HepG2 (cell line): ENCODE results near the gene GAL3ST2. TPM values are rescaled to one million over a fixed set of nuclear protein-coding genes. Genes with fewer than 3 reads are reported as not detected.

Experiments
- ATM ChIP-seq: fragments of 450-650 bp; IDR thresholded peaks from 2 replicates; pipeline ENCODE4 v1.7.1; 2017; ENCODE audit warnings: mild to moderate bottlenecking, borderline replicate concordance
- CHD4 ChIP-seq: fragments of 200-600 bp; sonication (generic); IDR thresholded peaks from 2 replicates; pipeline ENCODE4 v1.7.0; 2017; ENCODE audit warnings: mild to moderate bottlenecking, low read length, borderline replicate concordance
- DR1 ChIP-seq: sonication (generic); formaldehyde crosslinking; IDR thresholded peaks from 2 replicates; pipeline ENCODE4 v1.8.0; 2021; ENCODE audit warnings: mild to moderate bottlenecking, missing genetic modification reagents, inconsistent platforms
- FLYWCH1 ChIP-seq: sonication (generic); formaldehyde crosslinking; IDR thresholded peaks from 2 replicates; pipeline ENCODE4 v1.8.1; 2023; ENCODE audit warnings: mild to moderate bottlenecking, missing genetic modification reagents
- FOXK1 ChIP-seq: sonication (generic); formaldehyde crosslinking; IDR thresholded peaks from 2 replicates; pipeline ENCODE4 v1.4.0; 2020; ENCODE audit warnings: low read depth, missing genetic modification reagents, borderline replicate concordance
- GATA4 ChIP-seq: sonication (generic); IDR thresholded peaks from 2 replicates; pipeline ENCODE4 v1.6.1; 2016; ENCODE audit warnings: antibody characterized with exemption, low read depth, borderline replicate concordance
- HOXA3 ChIP-seq: sonication (generic); formaldehyde crosslinking; IDR thresholded peaks from 2 replicates; pipeline ENCODE4 v1.5.0; 2020; ENCODE audit warnings: missing genetic modification reagents
- IKZF1 ChIP-seq: fragments of 450-650 bp; IDR thresholded peaks from 2 replicates; pipeline ENCODE4 v1.7.1; 2016
- NCOA2 ChIP-seq: sonication (generic); formaldehyde crosslinking; IDR thresholded peaks from 2 replicates; pipeline ENCODE4 v1.8.0; 2022; ENCODE audit warnings: inconsistent platforms
- PRPF4 ChIP-seq: fragments of 200-400 bp; formaldehyde crosslinking; IDR thresholded peaks from 2 replicates; pipeline ENCODE4 v1.6.1; 2016; ENCODE audit warnings: low read length, low read depth; ENCODE audit not compliant: poor library complexity, severe bottlenecking
- ZBTB7B ChIP-seq: sonication (generic); formaldehyde crosslinking; IDR thresholded peaks from 2 replicates; pipeline ENCODE4 v1.4.0; 2020; ENCODE audit warnings: missing genetic modification reagents
- ZNF121 ChIP-seq: sonication (generic); formaldehyde crosslinking; IDR thresholded peaks from 2 replicates; pipeline ENCODE4 v1.5.0; 2020; ENCODE audit warnings: mild to moderate bottlenecking, missing genetic modification reagents
- ZNF251 ChIP-seq: sonication (generic); formaldehyde crosslinking; IDR thresholded peaks from 2 replicates; pipeline ENCODE4 v1.9.0; 2021; ENCODE audit warnings: mild to moderate bottlenecking, missing genetic modification reagents
- ZNF282 ChIP-seq: fragments of 450-650 bp; IDR thresholded peaks from 2 replicates; pipeline ENCODE4 v1.6.1; 2018; ENCODE audit not compliant: partially characterized antibody
- ZNF567 ChIP-seq: sonication (generic); formaldehyde crosslinking; IDR thresholded peaks from 2 replicates; pipeline ENCODE4 v1.8.1; 2023; ENCODE audit warnings: mild to moderate bottlenecking, missing genetic modification reagents, borderline replicate concordance
- ZNF747 ChIP-seq: sonication (generic); formaldehyde crosslinking; IDR thresholded peaks from 2 replicates; pipeline ENCODE4 v1.8.1; 2023; ENCODE audit warnings: missing genetic modification reagents, mild to moderate bottlenecking, borderline replicate concordance
- ZNF775 ChIP-seq: sonication (generic); formaldehyde crosslinking; IDR thresholded peaks from 2 replicates; pipeline ENCODE4 v1.4.0; 2020; ENCODE audit warnings: missing genetic modification reagents, mild to moderate bottlenecking, moderate library complexity, borderline replicate concordance
- ZNF792 ChIP-seq: IDR thresholded peaks from 2 replicates; pipeline ENCODE4 v1.6.1; 2016
- polyA plus RNA-seq, 8 experiments: library from polyadenylated mRNA; depleted of rRNA in 3 of 8; stranded (reverse) in 7 of 8; unstranded in 1 of 8; fragments of >200 nt; fragmentation: Illumina TruSeq in 4 of 8; extraction: Trizol in 4 of 8; gene quantifications; 2 replicates each; pipeline versions ENCODE4 v1.2.1 to v1.2.3, GENCODE V29; 2011 to 2016; ENCODE audit warnings: low read depth in 4 of 8, missing spikeins in 1 of 8, mixed read lengths in 1 of 8; ENCODE audit not compliant: insufficient read depth in 1 of 8
- total RNA-seq, 5 experiments: library from RNA; depleted of rRNA; stranded (reverse); fragments of >200 nt; fragmentation: Illumina TruSeq; extraction: Trizol; gene quantifications; 2 replicates each; pipeline ENCODE4 v1.2.3, GENCODE V29; 2016; ENCODE audit warnings: low read depth in 1 of 5
- TF ChIP-seq, protein P1 (sequence below): IDR thresholded peaks from 2 replicates; pipeline ENCODE4 v1.6.1; 2016; ENCODE audit warnings: missing biosample characterization, missing genetic modification reagents, low read depth
- TF ChIP-seq, protein P2 (sequence below): sonication (generic); formaldehyde crosslinking; IDR thresholded peaks from 2 replicates; pipeline ENCODE4 v1.4.0; 2020; ENCODE audit warnings: mild to moderate bottlenecking, missing genetic modification reagents
- TF ChIP-seq, protein P3 (sequence below): sonication (generic); formaldehyde crosslinking; IDR thresholded peaks from 2 replicates; pipeline ENCODE4 v1.8.1; 2022; ENCODE audit warnings: mild to moderate bottlenecking, missing genetic modification reagents
- TF ChIP-seq, protein P4 (sequence below): sonication (generic); formaldehyde crosslinking; IDR thresholded peaks from 2 replicates; pipeline ENCODE4 v1.4.0; 2020; ENCODE audit warnings: missing genetic modification reagents, borderline replicate concordance

Gene GAL3ST2
- total and polyA plus RNA-seq, 2 of the 13 experiments (the other 11 are each of a cell fraction or from before 2014, with no cell fraction given), result 0.17 to 0.20 TPM

DNA sequence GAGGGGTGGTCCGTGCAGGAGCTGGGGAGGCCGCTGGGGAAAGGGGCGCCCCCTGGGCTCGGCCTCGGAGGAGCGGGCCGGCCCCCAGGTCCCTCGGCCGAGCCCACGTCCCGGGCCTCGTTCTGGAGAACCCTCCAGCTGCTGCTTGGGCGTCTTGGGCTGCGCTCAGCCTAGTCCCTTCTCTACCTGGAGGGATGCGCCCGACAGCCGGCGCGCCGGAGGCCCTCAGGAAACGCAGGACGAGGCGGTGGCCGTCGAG lies 42.5 kb upstream of the GAL3ST2 start (continued):
- TF ChIP-seq, protein P1, sequence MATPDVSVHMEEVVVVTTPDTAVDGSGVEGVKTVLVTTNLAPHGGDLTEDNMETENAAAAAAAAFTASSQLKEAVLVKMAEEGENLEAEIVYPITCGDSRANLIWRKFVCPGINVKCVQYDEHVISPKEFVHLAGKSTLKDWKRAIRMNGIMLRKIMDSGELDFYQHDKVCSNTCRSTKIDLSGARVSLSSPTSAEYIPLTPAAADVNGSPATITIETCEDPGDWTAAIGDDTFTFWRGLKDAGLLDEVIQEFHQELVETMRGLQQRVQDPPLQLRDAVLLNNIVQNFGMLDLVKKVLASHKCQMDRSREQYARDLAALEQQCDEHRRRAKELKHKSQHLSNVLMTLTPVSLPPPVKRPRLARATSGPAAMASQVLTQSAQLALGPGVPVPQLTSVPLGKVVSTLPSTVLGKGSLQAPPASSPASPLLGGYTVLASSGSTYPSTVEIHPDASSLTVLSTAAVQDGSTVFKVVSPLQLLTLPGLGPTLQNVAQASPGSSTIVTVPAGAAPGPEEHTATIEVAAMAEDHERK (CRISPR knock-in tag), result no peak
- no peak for TF ChIP-seq ZNF282
- TF ChIP-seq ZNF792, result peak; percentile 16; the same call in 1 of the 2 replicates
- 0 out of 2 replicates have a peak, but pooled peaks have one; percentile 2 for TF ChIP-seq FOXK1 (CRISPR knock-in tag)
- TF ChIP-seq, protein P2, sequence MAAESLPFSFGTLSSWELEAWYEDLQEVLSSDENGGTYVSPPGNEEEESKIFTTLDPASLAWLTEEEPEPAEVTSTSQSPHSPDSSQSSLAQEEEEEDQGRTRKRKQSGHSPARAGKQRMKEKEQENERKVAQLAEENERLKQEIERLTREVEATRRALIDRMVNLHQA (CRISPR knock-in tag), result no peak
- no peak for TF ChIP-seq IKZF1
- TF ChIP-seq FLYWCH1 (CRISPR knock-in tag), result no peak
- TF ChIP-seq NCOA2 (CRISPR knock-in tag), result no peak
- no peak for TF ChIP-seq ATM
- TF ChIP-seq, protein P3, sequence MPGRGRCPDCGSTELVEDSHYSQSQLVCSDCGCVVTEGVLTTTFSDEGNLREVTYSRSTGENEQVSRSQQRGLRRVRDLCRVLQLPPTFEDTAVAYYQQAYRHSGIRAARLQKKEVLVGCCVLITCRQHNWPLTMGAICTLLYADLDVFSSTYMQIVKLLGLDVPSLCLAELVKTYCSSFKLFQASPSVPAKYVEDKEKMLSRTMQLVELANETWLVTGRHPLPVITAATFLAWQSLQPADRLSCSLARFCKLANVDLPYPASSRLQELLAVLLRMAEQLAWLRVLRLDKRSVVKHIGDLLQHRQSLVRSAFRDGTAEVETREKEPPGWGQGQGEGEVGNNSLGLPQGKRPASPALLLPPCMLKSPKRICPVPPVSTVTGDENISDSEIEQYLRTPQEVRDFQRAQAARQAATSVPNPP (CRISPR knock-in tag), result no peak
- no peak for TF ChIP-seq ZBTB7B (CRISPR knock-in tag)
- TF ChIP-seq CHD4, result no peak
- TF ChIP-seq ZNF121, result no peak
- no peak for TF ChIP-seq ZNF251 (CRISPR knock-in tag)
- TF ChIP-seq HOXA3 (CRISPR knock-in tag), result no peak
- TF ChIP-seq DR1, result no peak
- no peak for TF ChIP-seq ZNF567 (CRISPR knock-in tag)
- TF ChIP-seq ZNF747 (CRISPR knock-in tag), result no peak; the same call in 1 of the 2 replicates
- TF ChIP-seq, protein P4, sequence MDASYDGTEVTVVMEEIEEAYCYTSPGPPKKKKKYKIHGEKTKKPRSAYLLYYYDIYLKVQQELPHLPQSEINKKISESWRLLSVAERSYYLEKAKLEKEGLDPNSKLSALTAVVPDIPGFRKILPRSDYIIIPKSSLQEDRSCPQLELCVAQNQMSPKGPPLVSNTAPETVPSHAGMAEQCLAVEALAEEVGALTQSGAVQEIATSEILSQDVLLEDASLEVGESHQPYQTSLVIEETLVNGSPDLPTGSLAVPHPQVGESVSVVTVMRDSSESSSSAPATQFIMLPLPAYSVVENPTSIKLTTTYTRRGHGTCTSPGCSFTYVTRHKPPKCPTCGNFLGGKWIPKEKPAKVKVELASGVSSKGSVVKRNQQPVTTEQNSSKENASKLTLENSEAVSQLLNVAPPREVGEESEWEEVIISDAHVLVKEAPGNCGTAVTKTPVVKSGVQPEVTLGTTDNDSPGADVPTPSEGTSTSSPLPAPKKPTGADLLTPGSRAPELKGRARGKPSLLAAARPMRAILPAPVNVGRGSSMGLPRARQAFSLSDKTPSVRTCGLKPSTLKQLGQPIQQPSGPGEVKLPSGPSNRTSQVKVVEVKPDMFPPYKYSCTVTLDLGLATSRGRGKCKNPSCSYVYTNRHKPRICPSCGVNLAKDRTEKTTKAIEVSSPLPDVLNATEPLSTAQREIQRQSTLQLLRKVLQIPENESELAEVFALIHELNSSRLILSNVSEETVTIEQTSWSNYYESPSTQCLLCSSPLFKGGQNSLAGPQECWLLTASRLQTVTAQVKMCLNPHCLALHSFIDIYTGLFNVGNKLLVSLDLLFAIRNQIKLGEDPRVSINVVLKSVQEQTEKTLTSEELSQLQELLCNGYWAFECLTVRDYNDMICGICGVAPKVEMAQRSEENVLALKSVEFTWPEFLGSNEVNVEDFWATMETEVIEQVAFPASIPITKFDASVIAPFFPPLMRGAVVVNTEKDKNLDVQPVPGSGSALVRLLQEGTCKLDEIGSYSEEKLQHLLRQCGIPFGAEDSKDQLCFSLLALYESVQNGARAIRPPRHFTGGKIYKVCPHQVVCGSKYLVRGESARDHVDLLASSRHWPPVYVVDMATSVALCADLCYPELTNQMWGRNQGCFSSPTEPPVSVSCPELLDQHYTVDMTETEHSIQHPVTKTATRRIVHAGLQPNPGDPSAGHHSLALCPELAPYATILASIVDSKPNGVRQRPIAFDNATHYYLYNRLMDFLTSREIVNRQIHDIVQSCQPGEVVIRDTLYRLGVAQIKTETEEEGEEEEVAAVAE, result no peak
- no peak for TF ChIP-seq ZNF775 (CRISPR knock-in tag)
- TF ChIP-seq PRPF4, result no peak
- no peak for TF ChIP-seq GATA4
